HG03520 (cell line): ENCODE measurements around the gene CNTN4.
A peak's percentile ranks its signal among the peaks of the same experiment; 100 is the strongest.

Experiments
- ATAC-seq: cut with Tn5 transposase; IDR thresholded peaks from one replicate; pipeline ENCODE4 v1.9.1; 2021; ENCODE audit warnings: mild to moderate bottlenecking, moderate library complexity; ENCODE audit not compliant: unreplicated experiment

CNTN4 gene

DNA sequence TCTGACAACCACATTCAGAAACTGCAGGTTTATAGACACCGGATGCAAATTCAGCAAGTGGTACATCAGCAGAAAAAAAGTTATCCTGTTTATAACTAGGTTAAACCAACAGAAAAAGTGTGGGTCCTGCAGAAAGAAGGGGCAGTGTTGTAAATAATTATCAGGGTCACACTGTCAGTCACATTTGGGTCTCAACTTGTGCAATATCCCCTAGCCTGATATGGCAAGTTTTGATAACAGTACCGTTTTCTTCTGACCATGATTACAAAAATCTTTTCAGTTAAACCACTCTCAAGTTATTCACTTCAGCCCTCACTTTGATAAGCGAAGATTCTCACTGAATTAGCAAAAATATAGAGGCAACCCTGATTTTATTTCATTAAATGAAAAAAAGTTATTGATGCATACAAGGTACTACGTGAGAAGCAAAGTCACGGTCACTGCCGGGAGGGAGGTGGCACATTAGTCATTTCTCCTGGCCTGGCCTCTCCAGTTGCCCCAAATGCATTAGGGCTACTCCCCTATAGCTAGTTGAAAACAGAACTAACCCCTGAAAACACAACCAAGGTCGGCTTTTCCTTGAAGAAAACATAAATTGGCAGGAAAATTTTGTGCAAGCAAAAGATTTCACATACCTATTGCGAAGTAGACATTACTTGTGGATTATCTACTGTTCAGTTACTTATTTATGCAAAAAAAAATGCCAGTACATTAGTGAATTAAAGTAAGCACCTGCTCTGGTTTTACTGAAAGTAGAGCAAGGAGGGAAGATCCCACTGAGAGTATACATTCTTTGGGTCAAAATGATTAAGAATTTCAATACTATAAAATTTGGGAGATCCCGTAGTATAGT is 982.9 kb downstream of the CNTN4 start:
- peak; percentile 32 for ATAC-seq

DNA sequence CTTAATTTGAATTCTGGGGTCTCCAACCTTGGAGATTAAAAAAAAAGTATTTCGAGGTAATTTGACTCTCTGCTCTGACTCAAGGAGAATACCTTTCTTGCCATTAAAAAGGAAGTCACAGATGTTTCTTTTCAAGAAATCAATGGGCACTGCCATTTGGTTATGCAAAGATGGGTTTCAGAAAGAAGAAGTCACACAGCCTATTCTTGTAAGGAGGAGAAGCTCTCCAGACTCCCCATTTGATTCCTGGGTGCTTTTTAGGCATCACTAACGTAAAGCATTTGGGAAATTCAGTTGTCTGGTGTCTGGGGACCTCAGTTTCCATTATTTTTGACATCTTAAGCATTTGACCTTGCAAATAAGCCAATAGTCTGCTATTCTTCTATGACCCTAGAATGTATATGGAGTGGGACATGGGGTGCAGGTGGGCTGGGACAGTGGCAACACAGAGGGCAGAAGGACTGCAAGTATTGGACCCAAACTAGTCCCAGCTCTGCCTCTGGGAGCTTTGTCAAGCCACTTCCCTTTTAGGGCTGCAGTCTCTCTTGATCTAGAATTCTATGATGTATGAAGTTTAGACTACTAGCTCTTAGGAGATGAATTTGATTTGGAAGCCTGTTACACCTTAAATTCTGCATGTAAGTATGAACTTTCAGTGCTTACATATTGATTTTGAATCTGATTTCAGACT is 983.7 kb downstream of the CNTN4 start:
- peak; percentile 63 for ATAC-seq

DNA sequence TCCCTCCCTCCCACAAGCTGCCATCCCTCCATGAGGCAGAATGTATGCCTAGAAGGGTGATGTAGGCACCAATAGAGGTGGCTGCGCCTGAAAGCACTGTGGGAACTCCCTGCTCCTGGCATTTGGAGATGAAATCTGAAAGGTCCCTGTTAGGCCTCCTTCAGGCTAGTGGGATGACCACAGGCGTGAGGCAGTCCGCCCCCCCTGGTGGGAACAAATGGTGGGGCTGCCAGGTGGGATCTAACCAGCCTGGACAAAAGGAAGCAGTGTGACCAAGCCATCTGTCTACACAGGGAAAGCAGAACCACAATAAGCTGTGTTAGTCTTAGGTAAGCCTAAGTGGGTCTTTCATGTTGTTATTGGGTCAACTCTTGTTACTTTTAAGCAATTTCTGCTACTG is 986.2 kb downstream of the CNTN4 start:
- ATAC-seq = no peak

DNA sequence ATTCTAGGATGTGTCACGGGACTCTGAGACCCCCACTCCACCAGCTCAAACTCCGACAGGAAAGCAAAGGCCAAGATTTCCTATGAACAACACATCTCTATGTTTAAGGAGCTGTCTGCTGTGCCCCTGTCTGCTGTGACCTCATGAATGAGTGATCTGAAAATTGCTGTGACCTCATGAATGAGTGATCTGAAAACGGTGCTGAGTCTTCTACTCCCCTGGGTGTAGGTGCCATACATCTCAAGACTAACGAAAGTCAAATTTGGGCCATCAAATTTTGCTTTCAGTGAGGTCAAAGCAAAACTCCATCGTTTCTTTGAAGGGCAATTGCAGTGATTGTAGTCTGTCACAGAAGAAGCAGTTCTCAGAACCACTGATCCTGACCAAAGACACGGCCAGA is 987.1 kb downstream of the CNTN4 start:
- ATAC-seq = peak; percentile 27

DNA sequence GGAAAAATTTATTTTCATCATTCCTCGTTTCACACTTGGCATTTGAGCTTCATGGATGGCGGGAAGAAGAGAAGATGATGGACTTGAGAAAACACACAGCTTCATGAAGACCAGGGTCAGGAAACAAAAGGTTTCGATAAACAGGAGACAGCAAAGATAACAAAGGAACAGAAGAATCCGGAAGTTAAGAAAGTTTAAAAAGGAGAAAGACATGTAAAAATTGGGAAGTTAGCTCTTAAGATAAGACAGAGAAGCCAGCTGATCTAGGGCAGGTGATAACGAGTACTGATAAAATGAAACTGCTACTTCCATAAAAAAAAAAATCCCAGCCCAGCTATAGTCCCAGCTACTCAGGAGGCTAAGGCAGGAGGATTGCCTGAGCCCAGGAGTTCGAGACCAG is 987.6 kb downstream of the CNTN4 start:
- ATAC-seq = no peak

- no peak for ATAC-seq
Measured at GRCh38 chr3:3087279-3087678, 988.6 kb downstream of the CNTN4 start.

DNA sequence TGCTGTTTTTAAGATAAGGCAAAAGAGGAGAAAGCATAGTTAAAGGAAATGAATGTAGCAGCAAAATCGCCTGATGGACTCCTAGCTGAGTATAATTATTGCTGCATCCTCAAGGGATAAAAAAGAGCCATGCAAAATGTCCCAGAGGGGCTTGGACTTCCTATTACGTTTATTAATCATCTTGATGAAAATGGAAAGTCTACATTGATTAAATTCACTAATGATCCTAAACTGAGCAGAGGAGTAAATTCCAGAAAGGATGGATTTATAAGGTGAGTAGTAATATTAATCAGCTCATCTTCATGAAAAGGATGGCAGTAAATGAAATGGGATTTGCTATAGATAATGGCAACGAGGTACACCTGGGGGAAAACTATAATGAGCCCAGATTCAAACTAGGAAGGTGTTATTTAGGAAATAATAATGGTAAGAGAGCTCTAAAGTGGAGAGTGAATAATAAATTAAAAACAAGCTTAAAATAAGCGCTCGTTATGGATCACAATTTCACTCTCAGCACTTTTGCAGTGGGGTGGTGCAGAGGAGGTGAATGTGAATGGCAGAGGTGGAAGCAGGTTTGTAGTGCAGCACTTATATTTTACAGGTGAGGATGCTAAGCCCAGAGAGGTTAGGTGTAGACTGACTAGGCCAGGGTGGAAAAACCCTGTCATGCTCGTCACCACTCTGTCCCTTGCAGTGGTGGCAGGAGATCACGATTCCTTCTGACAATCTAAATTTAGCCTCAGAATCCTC is 989.2 kb downstream of the CNTN4 start:
- no peak for ATAC-seq

DNA sequence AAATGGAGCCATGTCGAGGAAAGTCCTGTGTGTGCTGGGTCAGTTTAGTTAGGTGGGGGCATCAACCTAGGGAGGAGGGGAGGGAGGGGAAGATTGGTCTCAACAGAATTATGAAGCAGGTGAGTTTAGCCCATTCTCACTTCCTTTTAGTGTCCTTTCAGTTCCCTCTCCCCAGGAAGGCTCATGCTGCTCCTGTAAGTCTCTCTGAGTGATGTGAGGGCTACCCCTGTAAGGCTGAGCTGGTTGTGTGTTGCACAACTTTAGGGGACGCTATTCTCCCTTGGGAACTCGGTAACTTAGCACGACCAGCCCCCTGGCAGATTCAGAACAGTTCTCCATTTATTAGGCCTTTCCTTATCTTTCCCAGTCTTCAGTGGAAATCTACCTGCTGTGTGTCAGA is 990.4 kb downstream of the CNTN4 start:
- ATAC-seq = peak; percentile 96

DNA sequence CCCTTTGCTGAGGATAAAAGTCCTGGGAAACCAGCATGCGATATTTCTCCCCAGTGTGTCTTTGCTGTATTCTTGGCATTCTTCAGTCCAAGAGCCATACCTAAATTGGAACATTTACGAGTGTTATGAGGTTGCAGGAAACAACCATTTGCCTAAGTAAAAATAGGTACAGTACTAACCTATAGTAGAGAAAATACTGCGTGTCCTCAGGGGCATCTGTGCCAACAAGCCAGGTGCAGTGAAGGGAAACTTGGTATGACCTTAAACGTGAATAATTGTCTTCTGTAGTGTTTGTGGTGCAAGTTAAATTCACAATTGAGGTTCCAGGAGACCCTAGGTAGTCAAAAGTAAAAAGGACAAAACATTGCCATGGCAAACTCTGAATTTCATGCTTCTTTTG is 999.3 kb downstream of the CNTN4 start:
- ATAC-seq = no peak

- ATAC-seq = peak; percentile 39
Measured at GRCh38 chr3:3101660-3102458, 1003.2 kb downstream of the CNTN4 start.

- ATAC-seq = no peak
Measured at GRCh38 chr3:3102751-3103150, 1004.1 kb downstream of the CNTN4 start.

DNA sequence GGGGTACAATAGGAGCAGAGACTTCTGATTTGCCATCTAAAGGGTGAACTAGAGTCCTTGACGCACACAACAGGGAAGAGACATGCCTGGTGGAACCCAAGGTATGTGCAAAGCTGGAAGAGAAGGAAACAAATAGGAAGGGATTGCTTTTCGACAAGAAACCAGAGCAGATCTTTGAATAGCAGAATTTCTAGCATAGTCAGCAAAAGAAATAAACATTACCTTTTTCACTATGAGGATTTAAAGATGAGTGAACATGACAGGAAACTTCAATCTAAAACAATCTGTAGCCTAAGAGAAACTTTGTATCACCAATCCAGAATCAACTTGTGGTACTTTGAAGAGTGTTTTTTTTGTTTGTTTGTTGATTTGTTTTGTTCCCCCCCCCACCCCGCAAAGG is 1006.6 kb downstream of the CNTN4 start:
- no peak for ATAC-seq

DNA sequence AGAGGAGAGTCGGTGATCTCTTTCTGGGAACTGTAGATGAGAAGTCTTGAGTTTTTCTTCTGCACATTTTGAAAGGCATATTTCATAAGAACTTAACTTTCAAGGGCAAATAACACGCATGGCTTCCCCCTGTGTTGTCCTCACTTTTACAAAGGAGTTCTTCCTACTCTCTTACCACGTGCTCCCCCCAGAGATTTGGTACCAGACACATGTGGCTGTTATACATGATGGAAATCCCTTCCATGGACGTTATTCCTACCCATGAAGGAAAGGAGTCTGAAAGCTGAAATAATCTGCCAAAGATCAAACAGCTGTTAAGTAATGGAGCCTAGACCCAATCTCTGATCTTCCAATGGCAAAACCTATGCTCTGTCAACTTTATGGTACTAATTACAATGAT is 1007.1 kb downstream of the CNTN4 start:
- ATAC-seq = no peak

DNA sequence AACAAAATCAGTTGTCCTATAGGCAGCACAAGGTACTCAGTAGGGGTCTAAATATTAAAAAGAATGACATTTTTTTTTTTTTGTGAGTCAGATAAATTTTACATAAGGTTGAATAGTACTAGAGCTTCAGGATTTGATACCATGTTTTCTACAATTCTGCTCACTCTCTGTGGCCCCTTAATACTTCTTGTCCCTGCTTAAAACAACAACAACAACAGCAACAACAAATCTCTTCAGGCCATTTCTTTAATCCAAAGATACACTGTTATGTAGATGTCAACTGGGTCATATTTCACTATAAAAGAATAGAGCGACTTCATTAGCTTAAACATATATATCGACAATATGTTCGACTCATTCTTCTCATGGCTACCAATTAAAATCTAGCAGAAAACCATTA is 1008.5 kb downstream of the CNTN4 start:
- ATAC-seq = no peak
